ENCODE data around the gene PARP16. TPM values are rescaled to one million over a fixed set of nuclear protein-coding genes. Genes with fewer than 3 reads are reported as not detected.
A peak's percentile ranks its signal among the peaks of the same experiment; 100 is the strongest.

The PARP16 gene
- total RNA-seq, 1 experiment from 2014 or later = 4.7 TPM

GRCh38 chr15:65249641-65250040 is 37.0 kb downstream of the PARP16 start:
- Mint-ChIP-seq H3K4me3 (no peak overlapping the region), H3K36me3 (no peaks in the 10 kb centered on the region), H3K4me1 (peaks cover 10% of the 10 kb centered on the region), H3K9me3 (peaks cover 1% of the 10 kb centered on the region; the same call in 1 of the 2 replicates), H3K27me3 (ENCODE audit: low read depth) (no peaks in the 10 kb centered on the region), H3K27ac (no peak overlapping the region)
- ChIA-PET CTCF (interaction anchor here (0.9 to 2.1 kb wide), 3 partner anchors 22 to 55 kb away, joined by 4 to 10 read pairs (median 5); partner anchors contain the start of gene CILP), POLR2A (no interaction called here)
- DNase-seq (ENCODE audit: low spot score) = no peak
- ATAC-seq = no peak
- TF ChIP-seq TCF7 (CRISPR knock-in tag; IDR thresholded peaks at IDR 0.05; ENCODE audit: low read depth) (no peak), ZNF121 (CRISPR knock-in tag; IDR thresholded peaks at IDR 0.05) (no peak), NFYB (CRISPR knock-in tag; conservative IDR thresholded peaks at IDR 0.05; ENCODE audit: low read depth) (no peak), FOXJ3 (CRISPR knock-in tag; IDR thresholded peaks at IDR 0.05; ENCODE audit: borderline replicate concordance) (no peak), ZNF416 (CRISPR knock-in tag; IDR thresholded peaks at IDR 0.05) (no peak), SMAD4 (CRISPR knock-in tag; IDR thresholded peaks at IDR 0.05) (no peak)

GRCh38 chr15:65248511-65249255 is 38.0 kb downstream of the PARP16 start:
- ATAC-seq = peak; percentile 63
- Mint-ChIP-seq H3K27ac (0 out of 2 replicates have a peak overlapping the region, but pooled peaks have one; percentile 9), H3K4me1 (peaks cover 10% of the 10 kb centered on the region)

GRCh38 chr15:65246939-65247338 is 39.7 kb downstream of the PARP16 start:
- ATAC-seq (no peak), DNase-seq (ENCODE audit: low spot score) (no peak)
- H3K9me3 Mint-ChIP-seq = peaks cover 8% of the 10 kb centered on the region; the same call in 1 of the 2 replicates
- POLR2A ChIA-PET = no interaction called here
- H3K27ac Mint-ChIP-seq = no peak overlapping the region; the same call in 1 of the 2 replicates
- no peaks in the 10 kb centered on the region for H3K27me3 Mint-ChIP-seq (ENCODE audit: low read depth)
- peak; percentile 69 for TF ChIP-seq ZNF121 (CRISPR knock-in tag; IDR thresholded peaks at IDR 0.05)
- no peak for TF ChIP-seq ZNF281 (CRISPR knock-in tag; IDR thresholded peaks at IDR 0.05)
- H3K4me3 Mint-ChIP-seq = no peak overlapping the region
- no peaks in the 10 kb centered on the region for H3K36me3 Mint-ChIP-seq
- H3K4me1 Mint-ChIP-seq = peaks cover 10% of the 10 kb centered on the region
- CTCF ChIA-PET = interaction anchor here (1.0 to 1.4 kb wide), 2 partner anchors 9 to 35 kb away, joined by 4 to 7 read pairs; partner anchors contain the start of gene CILP

More at GRCh38 chr15:65248511-65249255, 38.0 kb downstream of the PARP16 start:
- DNase-seq (ENCODE audit: low spot score) = no peak
- Mint-ChIP-seq H3K36me3 (no peaks in the 10 kb centered on the region), H3K27me3 (ENCODE audit: low read depth) (no peaks in the 10 kb centered on the region), H3K9me3 (peaks cover 8% of the 10 kb centered on the region; the same call in 1 of the 2 replicates), H3K4me3 (no peak overlapping the region)
- TF ChIP-seq, protein P1, sequence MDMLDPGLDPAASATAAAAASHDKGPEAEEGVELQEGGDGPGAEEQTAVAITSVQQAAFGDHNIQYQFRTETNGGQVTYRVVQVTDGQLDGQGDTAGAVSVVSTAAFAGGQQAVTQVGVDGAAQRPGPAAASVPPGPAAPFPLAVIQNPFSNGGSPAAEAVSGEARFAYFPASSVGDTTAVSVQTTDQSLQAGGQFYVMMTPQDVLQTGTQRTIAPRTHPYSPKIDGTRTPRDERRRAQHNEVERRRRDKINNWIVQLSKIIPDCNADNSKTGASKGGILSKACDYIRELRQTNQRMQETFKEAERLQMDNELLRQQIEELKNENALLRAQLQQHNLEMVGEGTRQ (CRISPR knock-in tag; IDR thresholded peaks at IDR 0.05) = no peak
- TF ChIP-seq ETV6 (CRISPR knock-in tag; IDR thresholded peaks at IDR 0.05) = no peak
- no peak for TF ChIP-seq NR3C1 (CRISPR knock-in tag; conservative IDR thresholded peaks at IDR 0.05; ENCODE audit: low read depth)
- TF ChIP-seq FOXK1 (CRISPR knock-in tag; IDR thresholded peaks at IDR 0.05) = no peak
- TF ChIP-seq MXD4 (CRISPR knock-in tag; IDR thresholded peaks at IDR 0.05; ENCODE audit: borderline replicate concordance) = no peak
- no peak for TF ChIP-seq CTCF (IDR thresholded peaks at IDR 0.05)
- TF ChIP-seq FOXP1 (CRISPR knock-in tag; IDR thresholded peaks at IDR 0.05; ENCODE audit: borderline replicate concordance) = no peak
- TF ChIP-seq SMAD4 (CRISPR knock-in tag; IDR thresholded peaks at IDR 0.05) = no peak
- TF ChIP-seq EMX1 (CRISPR knock-in tag; IDR thresholded peaks at IDR 0.05) = no peak
- TF ChIP-seq ZBTB21 (CRISPR knock-in tag; IDR thresholded peaks at IDR 0.05; ENCODE audit: borderline replicate concordance) = no peak
- TF ChIP-seq RORB (CRISPR knock-in tag; IDR thresholded peaks at IDR 0.05) = no peak
- no peak for TF ChIP-seq ZNF121 (CRISPR knock-in tag; IDR thresholded peaks at IDR 0.05)
- TF ChIP-seq MYBL2 (CRISPR knock-in tag; IDR thresholded peaks at IDR 0.05) = no peak
- CTCF ChIA-PET = interaction anchor here (0.9 to 2.1 kb wide), 2 partner anchors 37 to 40 kb away, joined by 4 to 10 read pairs; partner anchors contain the start of gene CILP
- POLR2A ChIA-PET = interaction anchor here (0.6 kb wide), 1 partner anchor 72 kb away, joined by 3 read pairs; no protein-coding TSS in a partner anchor
